IPS-18c (cell line): ENCODE data around the gene CADPS.

Source experiments
- H3K4me3 ChIP-seq: 2 replicates; pipeline ENCODE4 v1.7.0; 2013; ENCODE audit warnings: low read depth, mild to moderate bottlenecking, low read length, moderate library complexity; ENCODE audit not compliant: insufficient read depth
- H3K9me3 ChIP-seq: one replicate; pipeline ENCODE4 v1.6.1; 2013; ENCODE audit warnings: mild to moderate bottlenecking, low read length, moderate library complexity; ENCODE audit not compliant: control insufficient read depth, insufficient read depth

Gene CADPS

GRCh38 chr3:62500556-62501288 lies 374.5 kb downstream of the CADPS start:
- Histone ChIP-seq H3K9me3 (no peaks in the 10 kb centered on the region), H3K4me3 (no peak overlapping the region)

GRCh38 chr3:62497156-62497555 lies 378.1 kb downstream of the CADPS start:
- Histone ChIP-seq H3K4me3 (no peak overlapping the region), H3K9me3 (no peaks in the 10 kb centered on the region)

GRCh38 chr3:62496503-62496902 lies 378.7 kb downstream of the CADPS start:
- H3K4me3 ChIP-seq = no peak overlapping the region
- H3K9me3 ChIP-seq = no peaks in the 10 kb centered on the region

GRCh38 chr3:62493109-62493801 lies 382.0 kb downstream of the CADPS start:
- H3K4me3 ChIP-seq = no peak overlapping the region

GRCh38 chr3:62482961-62483360 lies 392.3 kb downstream of the CADPS start:
- Histone ChIP-seq H3K9me3 (no peaks in the 10 kb centered on the region), H3K4me3 (no peak overlapping the region)

More at GRCh38 chr3:62493109-62493801, 382.0 kb downstream of the CADPS start:
- H3K9me3 ChIP-seq = no peaks in the 10 kb centered on the region

- Histone ChIP-seq H3K4me3 (no peak overlapping the region), H3K9me3 (no peaks in the 10 kb centered on the region)
These were observed 393.3 kb downstream of the CADPS start for GRCh38 chr3:62481962-62482361.

- H3K4me3 ChIP-seq = no peak overlapping the region
These were observed 395.2 kb downstream of the CADPS start for GRCh38 chr3:62480056-62480455.

GRCh38 chr3:62479326-62479725 lies 395.9 kb downstream of the CADPS start:
- Histone ChIP-seq H3K9me3 (no peaks in the 10 kb centered on the region), H3K4me3 (no peak overlapping the region)

More at GRCh38 chr3:62480056-62480455, 395.2 kb downstream of the CADPS start:
- no peaks in the 10 kb centered on the region for H3K9me3 ChIP-seq

GRCh38 chr3:62475306-62475705 lies 399.9 kb downstream of the CADPS start:
- H3K9me3 ChIP-seq = no peaks in the 10 kb centered on the region
- no peak overlapping the region for H3K4me3 ChIP-seq

GRCh38 chr3:62467966-62468722 lies 407.1 kb downstream of the CADPS start:
- Histone ChIP-seq H3K4me3 (no peak overlapping the region), H3K9me3 (no peaks in the 10 kb centered on the region)

GRCh38 chr3:62462788-62463187 lies 412.4 kb downstream of the CADPS start:
- no peak overlapping the region for H3K4me3 ChIP-seq

GRCh38 chr3:62462104-62462762 lies 413.0 kb downstream of the CADPS start:
- no peaks in the 10 kb centered on the region for H3K9me3 ChIP-seq
- H3K4me3 ChIP-seq = no peak overlapping the region

More at GRCh38 chr3:62462788-62463187, 412.4 kb downstream of the CADPS start:
- no peaks in the 10 kb centered on the region for H3K9me3 ChIP-seq

- H3K9me3 ChIP-seq = no peaks in the 10 kb centered on the region
- H3K4me3 ChIP-seq = no peak overlapping the region
These were observed 420.3 kb downstream of the CADPS start for GRCh38 chr3:62454916-62455315.

- Histone ChIP-seq H3K4me3 (no peak overlapping the region), H3K9me3 (no peaks in the 10 kb centered on the region)
These were observed 421.8 kb downstream of the CADPS start for GRCh38 chr3:62453448-62453847.

GRCh38 chr3:62451211-62451887 lies 423.9 kb downstream of the CADPS start:
- no peaks in the 10 kb centered on the region for H3K9me3 ChIP-seq
- no peak overlapping the region for H3K4me3 ChIP-seq

GRCh38 chr3:62446337-62446940 lies 428.8 kb downstream of the CADPS start:
- no peak overlapping the region for H3K4me3 ChIP-seq
- H3K9me3 ChIP-seq = no peaks in the 10 kb centered on the region
